Measurements from ENCODE around the gene PSMA6.

PSMA6 gene

DNA sequence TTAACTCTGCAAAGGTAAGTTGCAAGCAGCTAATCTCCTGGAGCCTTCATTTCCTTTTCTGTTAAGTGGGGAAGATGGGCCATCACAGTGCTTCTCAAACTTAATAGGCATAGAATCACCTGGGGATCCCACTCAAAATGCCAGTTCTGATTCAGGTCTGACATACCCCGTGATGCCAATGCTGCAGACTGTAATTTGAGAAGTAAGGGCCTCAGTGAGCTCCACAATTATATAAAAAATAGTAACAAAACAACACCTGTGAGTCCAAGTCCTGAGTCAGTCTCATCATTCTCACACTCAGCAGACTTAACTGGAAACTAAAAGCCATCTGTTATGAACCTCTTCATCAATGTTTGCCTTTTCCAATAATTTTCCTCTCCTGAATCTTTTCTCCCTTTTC is 10.8 kb upstream of the PSMA6 start:
- TF ChIP-seq CTCF (conservative IDR thresholded peaks at IDR 0.05; ENCODE audit: low read depth, low read length), result no peak
- H3K4me3 ChIP-seq (ENCODE audit: low read depth, low read length), result no peak overlapping the region
- no peak for DNase-seq (ENCODE audit: low read depth)

DNA sequence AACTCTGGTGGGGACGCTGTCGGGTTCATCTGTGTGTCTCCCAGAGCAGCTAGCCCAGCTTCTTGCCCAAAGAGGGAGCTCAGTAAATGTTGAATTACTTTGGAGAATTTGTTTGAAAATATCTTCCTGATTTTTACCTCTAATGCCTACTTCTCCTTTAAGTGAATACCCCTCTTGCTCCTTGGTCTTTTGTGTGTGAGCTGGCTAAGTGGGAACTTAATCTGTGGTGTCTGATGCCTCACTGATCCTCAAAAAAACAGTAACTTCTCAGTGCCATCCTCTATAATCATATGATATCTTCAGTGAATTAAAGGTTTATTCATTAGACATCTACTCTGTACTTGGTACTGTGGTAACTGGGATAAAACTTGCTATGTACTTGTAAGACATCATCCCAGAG is 7.7 kb upstream of the PSMA6 start:
- DNase-seq (ENCODE audit: low read depth), result no peak
- no peak overlapping the region for H3K4me3 ChIP-seq (ENCODE audit: low read depth, low read length)
- TF ChIP-seq CTCF (conservative IDR thresholded peaks at IDR 0.05; ENCODE audit: low read depth, low read length), result no peak

DNA sequence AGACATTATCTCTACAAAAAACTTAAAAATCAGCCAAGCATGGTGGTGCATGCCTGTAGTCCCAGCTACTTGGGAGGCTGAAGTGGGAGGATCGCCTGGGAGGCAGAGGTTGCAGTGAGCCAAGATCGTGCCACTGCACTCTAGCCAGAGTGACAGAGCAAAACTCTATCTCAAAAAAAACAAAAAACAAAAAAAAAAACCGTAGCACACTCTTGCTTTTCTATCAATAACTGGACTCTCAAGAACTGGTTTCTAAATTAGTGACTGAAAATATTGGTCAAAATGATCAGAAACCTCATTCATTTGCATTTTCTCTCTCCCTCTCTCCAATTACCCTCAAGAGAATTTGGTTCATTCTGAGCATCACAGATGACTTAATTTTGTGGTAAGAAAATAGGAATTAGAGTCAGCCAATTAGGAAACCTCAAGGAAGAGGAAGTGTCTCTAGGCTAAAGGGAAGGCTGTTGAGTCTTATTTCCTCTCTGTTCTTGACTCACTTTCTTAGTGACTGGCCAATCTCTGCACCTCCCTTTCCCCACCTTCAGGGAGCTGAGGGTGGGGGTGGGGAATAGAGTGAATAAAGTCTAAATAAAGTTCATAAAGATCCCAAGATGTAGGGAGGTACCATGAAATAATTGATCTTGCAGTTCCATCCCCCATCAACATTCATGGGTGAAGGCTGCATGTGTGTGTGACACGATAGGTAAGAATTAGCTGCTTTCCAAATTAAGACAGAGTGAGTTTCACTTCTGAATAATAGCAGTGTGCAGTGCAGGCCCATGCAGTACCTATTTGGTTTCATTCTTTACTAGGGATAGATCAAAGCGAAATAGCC is 6.8 kb upstream of the PSMA6 start:
- H3K4me3 ChIP-seq (ENCODE audit: low read depth, low read length), result no peak overlapping the region
- DNase-seq (ENCODE audit: low read depth), result no peak
- no peak for TF ChIP-seq CTCF (conservative IDR thresholded peaks at IDR 0.05; ENCODE audit: low read depth, low read length)

- no peak for TF ChIP-seq CTCF (conservative IDR thresholded peaks at IDR 0.05; ENCODE audit: low read depth, low read length)
- no peak overlapping the region for H3K4me3 ChIP-seq (ENCODE audit: low read depth, low read length)
- no peak for DNase-seq (ENCODE audit: low read depth)
These were observed 6.1 kb upstream of the PSMA6 start for GRCh38 chr14:35286003-35286600.

- no peak for TF ChIP-seq CTCF (conservative IDR thresholded peaks at IDR 0.05; ENCODE audit: low read depth, low read length)
- DNase-seq (ENCODE audit: low read depth), result no peak
- no peak overlapping the region for H3K4me3 ChIP-seq (ENCODE audit: low read depth, low read length)
These were observed 5.5 kb upstream of the PSMA6 start for GRCh38 chr14:35286707-35287106.

DNA sequence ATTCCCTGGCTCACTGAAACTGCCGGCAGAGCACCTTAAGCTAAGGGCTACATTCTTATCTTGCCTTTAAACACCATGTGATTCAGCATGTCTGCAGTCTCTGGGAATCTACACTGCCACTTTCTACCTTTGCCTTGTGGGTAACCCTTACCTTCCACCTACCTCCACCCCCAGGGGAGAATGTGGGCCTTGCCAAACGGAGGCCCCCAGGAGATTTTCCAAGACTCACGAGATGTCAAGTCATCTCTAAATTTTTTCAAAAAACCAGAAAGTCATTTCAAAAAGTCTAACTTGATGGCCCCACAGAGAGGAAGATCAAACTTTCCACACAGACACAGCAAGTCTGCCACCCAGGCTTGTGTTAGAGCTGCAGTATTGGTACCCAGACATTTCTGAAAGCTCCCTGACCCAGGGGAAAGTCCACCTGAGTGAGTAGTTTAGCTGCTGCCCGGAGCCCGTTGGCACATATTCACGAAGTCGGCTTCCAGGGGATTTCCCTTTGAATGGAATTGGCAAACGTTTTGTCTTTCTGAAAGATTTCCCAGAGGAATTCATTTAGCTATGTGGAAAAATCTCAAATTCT is 4.7 kb upstream of the PSMA6 start:
- no peak for DNase-seq (ENCODE audit: low read depth)
- H3K4me3 ChIP-seq (ENCODE audit: low read depth, low read length), result no peak overlapping the region
- no peak for TF ChIP-seq CTCF (conservative IDR thresholded peaks at IDR 0.05; ENCODE audit: low read depth, low read length)

All from choroid plexus epithelial cell (primary cell).